ENCODE measurements around the gene XRN2. TPM values are rescaled to one million over a fixed set of nuclear protein-coding genes. Genes with fewer than 3 reads are reported as not detected.

Gene XRN2
- total RNA-seq, 1 experiment from 2014 or later = 118 TPM

- no peak for TF ChIP-seq AFF4 (CRISPR knock-in tag; IDR thresholded peaks at IDR 0.05; ENCODE audit: borderline replicate concordance)
- no peak for TF ChIP-seq GTF2I (CRISPR knock-in tag; conservative IDR thresholded peaks at IDR 0.05)
- TF ChIP-seq RORB (CRISPR knock-in tag; IDR thresholded peaks at IDR 0.05) = no peak
- no peak for TF ChIP-seq ZSCAN18 (CRISPR knock-in tag; IDR thresholded peaks at IDR 0.05)
- TF ChIP-seq HMGXB4 (CRISPR knock-in tag; IDR thresholded peaks at IDR 0.05) = no peak
- TF ChIP-seq ZNF281 (CRISPR knock-in tag; IDR thresholded peaks at IDR 0.05) = no peak
- no peak for TF ChIP-seq KAT7 (CRISPR knock-in tag; IDR thresholded peaks at IDR 0.05; ENCODE audit: borderline replicate concordance)
- TF ChIP-seq SOX15 (CRISPR knock-in tag; IDR thresholded peaks at IDR 0.05) = no peak
Measured at GRCh38 chr20:21340991-21341697, 38.0 kb downstream of the XRN2 start (continued).

- no peaks in the 10 kb centered on the region for H3K9me3 Mint-ChIP-seq
- peaks cover 17% of the 10 kb centered on the region for H3K4me1 Mint-ChIP-seq
- DNase-seq (ENCODE audit: low spot score) (no peak), ATAC-seq (no peak)
- TF ChIP-seq ZBTB43 (CRISPR knock-in tag; IDR thresholded peaks at IDR 0.05) (no peak), CREB1 (CRISPR knock-in tag; IDR thresholded peaks at IDR 0.05) (no peak), CREM (CRISPR knock-in tag; IDR thresholded peaks at IDR 0.05) (no peak), JUN (CRISPR knock-in tag; IDR thresholded peaks at IDR 0.05) (no peak), HMGA2 (CRISPR knock-in tag; IDR thresholded peaks at IDR 0.05) (no peak), SMAD4 (CRISPR knock-in tag; IDR thresholded peaks at IDR 0.05) (no peak), CBFB (CRISPR knock-in tag; IDR thresholded peaks at IDR 0.05; ENCODE audit: low read depth) (no peak), MXD4 (CRISPR knock-in tag; IDR thresholded peaks at IDR 0.05; ENCODE audit: borderline replicate concordance) (no peak)
- no peaks in the 10 kb centered on the region for H3K27me3 Mint-ChIP-seq (ENCODE audit: low read depth)
- H3K27ac Mint-ChIP-seq = no peak overlapping the region
- ChIA-PET CTCF (no interaction called here), POLR2A (interaction anchor here (0.8 kb wide), 1 partner anchor 49 kb away, joined by 3 read pairs; no protein-coding TSS in a partner anchor)
- H3K36me3 Mint-ChIP-seq = peaks cover 59% of the 10 kb centered on the region
- no peak overlapping the region for H3K4me3 Mint-ChIP-seq
Measured at GRCh38 chr20:21342656-21343345, 39.7 kb downstream of the XRN2 start.
